Stimulated activated CD8-positive, alpha-beta memory T cell treated with anti-CD3 and anti-CD28 coated beads, Interleukin-7, amount 100 ng/mL, for 24 hours (primary cell): ENCODE measurements around the gene TRIM2.

Source experiments
- DNase-seq: peaks from one replicate; pipeline ENCODE4 v3.0.0-alpha.2; 2020; ENCODE audit warnings: low read depth

TRIM2 gene

DNA sequence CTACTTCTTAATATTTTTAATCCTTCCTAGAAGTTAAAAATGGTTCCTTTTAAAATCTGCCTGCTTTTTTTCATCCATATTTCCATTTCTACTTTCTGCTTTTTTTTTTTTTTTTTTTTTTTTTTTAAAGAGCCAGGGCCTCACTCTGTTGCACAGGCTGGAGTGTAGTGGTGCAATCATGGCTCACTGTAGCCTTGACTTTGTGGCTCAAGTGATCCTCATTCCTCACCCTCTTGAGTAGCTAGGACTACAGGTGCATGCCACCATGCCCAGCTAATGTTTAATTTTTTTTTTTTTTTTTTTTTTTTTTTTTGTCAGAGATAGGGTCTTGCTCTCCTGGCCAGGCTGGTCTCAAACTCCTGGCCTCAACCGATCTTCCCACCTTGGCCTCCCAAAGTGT, 179.9 kb downstream of the TRIM2 start:
- DNase-seq, result no peak

DNA sequence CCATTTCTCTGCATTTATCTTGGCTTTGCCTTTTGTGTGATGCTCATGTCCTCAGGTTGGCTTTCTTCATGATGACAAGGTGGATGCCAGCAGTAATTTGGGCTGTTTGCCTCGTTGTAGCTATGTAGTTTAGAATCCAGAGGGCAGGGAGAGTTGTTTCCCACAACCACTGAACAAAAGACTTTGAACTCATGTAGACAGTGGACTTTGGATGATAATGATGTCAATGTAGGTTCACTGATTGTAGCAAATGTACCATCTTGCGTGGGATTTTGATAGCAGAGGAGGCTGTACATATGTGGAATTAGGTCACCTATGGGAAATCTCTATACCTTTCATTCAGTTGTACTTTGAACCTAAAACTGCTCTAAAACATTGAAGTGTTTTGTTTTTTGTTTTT, 181.5 kb downstream of the TRIM2 start:
- DNase-seq, result no peak

DNA sequence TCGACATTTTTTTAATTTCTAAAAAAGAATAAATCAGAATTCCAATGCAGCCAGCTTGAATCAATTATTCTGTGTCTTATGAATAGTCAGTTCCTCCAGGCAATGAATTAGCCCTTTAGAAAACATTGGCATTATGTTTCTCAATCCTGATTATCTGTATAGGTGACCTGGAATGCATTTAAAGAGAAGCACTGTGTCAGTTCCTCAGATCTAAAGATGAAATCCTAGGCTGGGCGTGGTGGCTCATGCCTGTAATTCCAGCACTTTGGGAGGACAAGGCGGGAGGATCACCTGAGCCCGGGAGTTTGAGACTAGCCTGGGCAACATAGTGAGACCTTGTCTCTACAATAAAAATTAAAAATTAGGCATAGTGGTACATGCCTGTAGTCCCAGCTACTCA, 183.7 kb downstream of the TRIM2 start:
- DNase-seq, result no peak
